22Rv1 (cell line): ENCODE data around the gene RIPK1.
"Not testable (repeated sequence)": the region's sequence is repeated elsewhere in the genome, so short reads cannot be mapped to it uniquely, and the experiment has no call there.

ENCODE experiments used
- CTCF ChIP-seq: fragments of 450-650 bp; IDR thresholded peaks from 2 replicates; pipeline ENCODE4 v1.5.1; 2017; ENCODE audit warnings: mild to moderate bottlenecking
- ZFX ChIP-seq: fragments of 450-650 bp; IDR thresholded peaks from 2 replicates; pipeline ENCODE4 v1.6.1; 2017; ENCODE audit warnings: antibody characterized with exemption, borderline replicate concordance

GRCh38 chr6:3020976-3021598, 47.2 kb upstream of the RIPK1 start:
- TF ChIP-seq CTCF, ZFX: not testable (repeated sequence)
